Mesenchymal stem cell (in vitro differentiated cells and primary cell): ENCODE measurements around the gene LAMTOR5.
A peak's percentile ranks its signal among the peaks of the same experiment; 100 is the strongest.
"Not testable (repeated sequence)": the region's sequence is repeated elsewhere in the genome, so short reads cannot be mapped to it uniquely, and the experiment has no call there.

Experiments used
- DNase-seq: peaks from one replicate; pipeline ENCODE4 v3.0.0-alpha.2; 2013
- H2AFZ ChIP-seq: one replicate; pipeline ENCODE4 v1.6.1; 2013; ENCODE audit warnings: low read depth, mild to moderate bottlenecking, control low read depth, inconsistent platforms, low read length, moderate library complexity
- H2AK5ac ChIP-seq: 2 replicates; pipeline ENCODE4 v1.6.1; 2013; ENCODE audit warnings: low read length, moderate library complexity, mild to moderate bottlenecking, inconsistent platforms; ENCODE audit not compliant: severe bottlenecking
- H2BK120ac ChIP-seq: one replicate; pipeline ENCODE4 v1.6.1; 2013; ENCODE audit warnings: low read depth, mild to moderate bottlenecking, inconsistent platforms, low read length, moderate library complexity
- H2BK12ac ChIP-seq, 2 experiments: one replicate each; pipeline ENCODE4 v1.6.1; 2013; ENCODE audit warnings: inconsistent platforms in 2 of 2, low read length in 2 of 2, mild to moderate bottlenecking in 2 of 2, moderate library complexity in 2 of 2, control low read depth in 1 of 2
- H2BK15ac ChIP-seq: one replicate; pipeline ENCODE4 v1.6.1; 2013; ENCODE audit warnings: mild to moderate bottlenecking, low read depth, inconsistent platforms; ENCODE audit not compliant: poor library complexity, severe bottlenecking
- H2BK5ac ChIP-seq: 2 replicates; pipeline ENCODE4 v1.6.1; 2013; ENCODE audit warnings: low read depth, mild to moderate bottlenecking, low read length, control low read depth, inconsistent platforms; ENCODE audit not compliant: poor library complexity, severe bottlenecking
- H3K14ac ChIP-seq, 2 experiments: one replicate each; pipeline ENCODE4 v1.6.1; 2013; ENCODE audit warnings: inconsistent platforms in 2 of 2, low read length in 2 of 2, control low read depth in 1 of 2, mild to moderate bottlenecking in 1 of 2, moderate library complexity in 1 of 2
- H3K18ac ChIP-seq, 2 experiments: one replicate each; pipeline ENCODE4 v1.6.1; 2013; ENCODE audit warnings: inconsistent platforms in 2 of 2, low read length in 2 of 2, control low read depth in 1 of 2, low read depth in 1 of 2, mild to moderate bottlenecking in 1 of 2
- H3K23ac ChIP-seq, 2 experiments: one replicate each; pipeline ENCODE4 v1.6.1; 2013; ENCODE audit warnings: inconsistent platforms in 2 of 2, low read length in 2 of 2, mild to moderate bottlenecking in 2 of 2, moderate library complexity in 2 of 2, control low read depth in 1 of 2
- H3K27ac ChIP-seq: 2 replicates; pipeline ENCODE4 v1.5.1; 2013; ENCODE audit warnings: mild to moderate bottlenecking, moderate library complexity, low read length, control low read depth, inconsistent platforms; ENCODE audit not compliant: poor library complexity, severe bottlenecking
- H3K27me3 ChIP-seq, 2 experiments: 2 replicates each; pipeline versions ENCODE4 v1.6.1 to v1.7.0; 2013; ENCODE audit warnings: low read length in 2 of 2, mild to moderate bottlenecking in 2 of 2, moderate library complexity in 2 of 2, control low read depth in 1 of 2, inconsistent platforms in 1 of 2; ENCODE audit not compliant: control insufficient read depth in 1 of 2, insufficient read depth in 1 of 2
- H3K36me3 ChIP-seq, 2 experiments: 2 replicates each; pipeline versions ENCODE4 v1.6.1 to v1.7.0; 2013; ENCODE audit warnings: low read length in 2 of 2, control low read depth in 1 of 2, inconsistent platforms in 1 of 2, low read depth in 1 of 2, mild to moderate bottlenecking in 1 of 2; ENCODE audit not compliant: insufficient read depth in 2 of 2, control insufficient read depth in 1 of 2
- H3K4ac ChIP-seq, 2 experiments: one replicate each; pipeline ENCODE4 v1.6.1; 2013; ENCODE audit warnings: inconsistent platforms in 2 of 2, low read length in 2 of 2, mild to moderate bottlenecking in 2 of 2, moderate library complexity in 2 of 2, control low read depth in 1 of 2, low read depth in 1 of 2
- H3K4me1 ChIP-seq: 2 replicates; pipeline ENCODE4 v1.6.1; 2013; ENCODE audit warnings: low read depth, low read length, control low read depth; ENCODE audit not compliant: control insufficient read depth, insufficient read depth
- H3K4me2 ChIP-seq: 2 replicates; pipeline ENCODE4 v1.6.1; 2013; ENCODE audit warnings: low read length, mild to moderate bottlenecking, inconsistent platforms; ENCODE audit not compliant: poor library complexity, severe bottlenecking
- H3K4me3 ChIP-seq, 2 experiments: 2 replicates each; pipeline versions ENCODE4 v1.5.1 to v1.7.0; 2013; ENCODE audit warnings: low read length in 2 of 2, mild to moderate bottlenecking in 2 of 2, control low read depth in 1 of 2, low read depth in 1 of 2; ENCODE audit not compliant: insufficient read depth in 1 of 2
- H3K79me1 ChIP-seq: replicated peaks from 2 replicates; pipeline ENCODE4 v1.6.1; 2013; ENCODE audit warnings: mild to moderate bottlenecking, control low read depth, low read length, inconsistent platforms; ENCODE audit not compliant: poor library complexity, severe bottlenecking
- H3K9ac ChIP-seq: 2 replicates; pipeline ENCODE4 v1.7.0; 2013; ENCODE audit warnings: mild to moderate bottlenecking, low read length, moderate library complexity
- H3K9me3 ChIP-seq: 2 replicates; pipeline ENCODE4 v1.7.0; 2013; ENCODE audit warnings: mild to moderate bottlenecking, low read length; ENCODE audit not compliant: control insufficient read depth
- H4K8ac ChIP-seq: one replicate; pipeline ENCODE4 v1.6.1; 2013; ENCODE audit warnings: inconsistent platforms, mild to moderate bottlenecking, low read length, moderate library complexity
- H4K91ac ChIP-seq: one replicate; pipeline ENCODE4 v1.6.1; 2013; ENCODE audit warnings: mild to moderate bottlenecking, low read length, inconsistent platforms
- WGBS: methylation state at CpG from one replicate; pipeline ENCODE4 v1.1.7; 2013; ENCODE audit warnings: mixed read lengths; 5-methylcytosine and 5-hydroxymethylcytosine counted together

Gene LAMTOR5

DNA sequence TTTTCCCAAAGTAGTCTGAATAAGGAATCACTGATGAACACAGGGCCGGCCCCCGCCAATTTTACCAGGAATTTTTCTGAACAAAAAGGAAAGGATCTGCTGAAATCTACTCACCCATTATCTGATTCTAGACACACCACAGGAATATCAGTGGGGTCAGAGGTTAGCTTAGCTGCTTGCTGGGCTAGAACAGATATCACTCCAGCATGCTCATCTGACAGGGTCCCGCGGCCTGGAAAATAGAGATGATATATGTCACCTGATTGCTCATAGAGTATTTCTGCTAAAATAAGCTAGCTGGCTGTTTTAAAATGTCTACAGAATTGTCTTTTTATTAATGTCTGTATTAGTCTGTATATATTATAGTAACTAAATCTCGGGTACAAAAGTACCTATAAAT lies 3.7 kb downstream of the LAMTOR5 start:
- Histone ChIP-seq H3K27me3 (no peaks in the 10 kb centered on the region), H2BK120ac (no peak overlapping the region), H2AK5ac (no peak overlapping the region), H3K27ac (no peak overlapping the region), H3K4ac (no peak overlapping the region), H3K9ac (no peak overlapping the region), H3K14ac (no peak overlapping the region), H4K91ac (no peak overlapping the region), H3K36me3 (peaks cover 17 to 62% of the 10 kb centered on the region in 2 experiments), H3K4me3 (no peak overlapping the region), H3K79me1 (peaks cover 6% of the 10 kb centered on the region), H3K4me1 (no peaks in the 10 kb centered on the region), H4K8ac (no peak overlapping the region), H2AFZ (no peak overlapping the region), H2BK15ac (no peak overlapping the region), H3K23ac (no peak overlapping the region), H3K18ac (no peak overlapping the region), H3K4me2 (no peak overlapping the region), H3K9me3 (no peaks in the 10 kb centered on the region), H2BK12ac (no peak overlapping the region), H2BK5ac (no peak overlapping the region)
- no peak for DNase-seq
- WGBS: 97% methylated on average over 4 of the region's 5 CpGs

DNA sequence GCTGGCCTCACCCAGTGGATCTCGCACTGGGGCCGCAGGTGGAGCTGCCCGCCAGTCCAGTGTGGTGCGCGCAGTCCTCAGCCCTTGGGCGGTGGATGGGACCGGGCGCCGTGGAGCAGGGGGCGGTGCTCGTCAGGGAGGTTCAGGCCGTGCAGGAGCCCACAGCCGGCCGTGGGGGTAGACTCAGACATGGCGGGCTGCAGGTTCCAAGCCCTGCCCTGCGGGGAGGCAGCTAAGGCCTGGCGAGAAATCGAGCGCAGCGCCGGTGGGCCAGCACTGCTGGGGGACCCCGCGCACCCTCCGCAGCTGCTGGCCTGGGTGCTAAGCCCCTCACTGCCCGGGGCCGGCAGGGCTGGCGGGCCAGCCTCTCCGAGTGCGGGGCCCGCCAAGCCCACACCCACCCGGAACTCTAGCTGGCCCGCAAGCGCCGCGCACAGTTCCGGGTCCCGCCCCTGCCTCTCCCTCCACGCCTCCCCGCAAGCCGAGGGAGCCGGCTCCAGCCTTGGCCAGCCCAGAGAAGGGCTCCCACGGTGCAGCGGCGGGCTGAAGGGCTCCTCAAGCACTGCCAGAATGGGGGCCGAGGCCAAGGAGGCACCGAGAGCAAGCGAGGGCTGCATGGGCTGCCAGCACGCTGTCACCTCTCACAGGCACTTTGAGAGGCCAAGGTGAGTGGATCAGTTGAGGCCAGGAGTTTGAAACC lies 11.1 kb downstream of the LAMTOR5 start:
- H3K27ac ChIP-seq, H2AFZ ChIP-seq, DNase-seq, H3K9me3 ChIP-seq, H3K9ac ChIP-seq, H3K18ac ChIP-seq, H3K79me1 ChIP-seq, H3K4me1 ChIP-seq, H4K91ac ChIP-seq, H3K4me3 ChIP-seq, H3K27me3 ChIP-seq, H3K4me2 ChIP-seq, H2BK120ac ChIP-seq, H3K23ac ChIP-seq, H2BK12ac ChIP-seq, H2AK5ac ChIP-seq, H3K14ac ChIP-seq, H2BK5ac ChIP-seq, H2BK15ac ChIP-seq, H3K4ac ChIP-seq, H4K8ac ChIP-seq: not testable (repeated sequence)
- 96% methylated on average over 41 of the region's 48 CpGs for WGBS
- peaks cover 19 to 39% of the 10 kb centered on the region in 2 experiments for H3K36me3 ChIP-seq

DNA sequence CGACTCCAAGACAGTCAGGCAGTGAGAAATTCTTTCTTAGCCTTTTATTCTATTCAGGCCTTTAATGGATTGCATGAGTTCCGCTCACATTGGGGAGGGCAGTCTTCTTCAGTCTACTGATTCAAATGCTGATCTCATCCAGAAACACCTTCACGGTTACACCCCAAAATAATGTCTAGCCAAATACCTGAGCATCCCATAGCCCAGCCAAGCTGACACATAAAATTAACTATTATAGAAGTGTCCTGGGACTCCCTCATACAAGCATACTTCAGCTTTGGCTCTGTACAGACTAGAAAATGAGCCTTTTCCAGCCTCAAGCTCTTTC lies 13.0 kb downstream of the LAMTOR5 start:
- Histone ChIP-seq H2AFZ (no peak overlapping the region), H3K4me1 (peaks cover 6% of the 10 kb centered on the region), H3K27me3 (no peaks in the 10 kb centered on the region), H3K18ac (peak overlapping the region in 1 of 2 experiments; percentile 6), H4K91ac (no peak overlapping the region), H3K36me3 (peaks cover 13 to 22% of the 10 kb centered on the region in 2 experiments), H3K79me1 (no peaks in the 10 kb centered on the region), H4K8ac (no peak overlapping the region), H3K4ac (no peak overlapping the region), H2BK15ac (no peak overlapping the region), H2BK5ac (no peak overlapping the region), H3K4me3 (no peak overlapping the region), H3K14ac (no peak overlapping the region), H3K27ac (peak overlapping the region; percentile 92), H3K9me3 (no peaks in the 10 kb centered on the region), H2BK120ac (no peak overlapping the region), H3K23ac (no peak overlapping the region), H3K9ac (no peak overlapping the region), H2AK5ac (peak overlapping the region; percentile 9), H3K4me2 (no peak overlapping the region), H2BK12ac (no peak overlapping the region)
- 96% methylated on average over 3 of the region's 3 CpGs for WGBS
- no peak for DNase-seq

DNA sequence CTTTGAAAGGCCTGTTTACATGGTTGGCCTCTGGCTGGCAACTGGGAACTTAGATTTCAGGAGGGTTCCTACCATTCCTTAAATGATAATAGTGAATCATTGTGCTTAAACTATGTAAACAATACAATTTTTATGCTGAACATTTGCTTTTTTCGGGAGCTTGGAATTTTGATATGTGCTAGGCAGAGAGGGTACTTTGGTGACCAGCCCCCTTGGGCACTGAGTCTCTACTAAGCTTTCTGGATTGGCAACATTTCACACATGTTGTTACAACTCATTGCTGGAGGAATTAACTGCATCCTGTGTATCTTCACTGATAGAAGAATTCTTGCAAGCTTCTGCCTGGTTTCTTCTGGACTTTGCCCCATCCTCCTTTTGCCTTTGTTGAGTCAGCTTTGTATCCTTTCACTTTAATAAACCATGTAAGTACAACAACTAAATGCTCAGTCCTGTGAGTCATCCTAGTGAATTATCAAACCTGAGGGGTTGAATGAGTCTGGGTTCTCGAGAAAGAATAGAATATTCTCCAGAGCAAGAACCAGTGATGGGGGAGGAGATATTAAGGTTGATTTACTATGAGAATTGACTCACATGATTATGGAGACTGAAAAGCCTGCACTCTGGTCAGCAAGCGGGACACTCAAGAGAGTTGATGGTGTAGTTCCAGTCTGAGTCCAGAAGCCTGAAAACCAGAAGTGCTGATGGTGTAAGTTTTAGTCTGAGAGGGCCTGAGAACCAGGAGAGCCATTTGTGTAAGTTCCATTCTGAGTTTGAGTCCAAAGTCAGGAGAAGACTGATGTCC lies 13.6 kb downstream of the LAMTOR5 start:
- Histone ChIP-seq H2BK12ac (no peak overlapping the region), H4K8ac (no peak overlapping the region), H3K27ac (peak overlapping the region; percentile 95), H3K18ac (peak overlapping the region; percentile 6 to 19), H2AK5ac (no peak overlapping the region), H3K9me3 (no peaks in the 10 kb centered on the region), H3K14ac (no peak overlapping the region), H4K91ac (no peak overlapping the region), H3K23ac (no peak overlapping the region), H3K4me3 (no peak overlapping the region), H3K9ac (peak overlapping the region; percentile 10), H3K4me1 (peaks cover 6% of the 10 kb centered on the region), H3K4me2 (peak overlapping the region; percentile 59), H2BK5ac (no peak overlapping the region), H2BK15ac (no peak overlapping the region), H2AFZ (no peak overlapping the region), H3K79me1 (no peaks in the 10 kb centered on the region), H3K36me3 (peaks cover 13 to 18% of the 10 kb centered on the region in 2 experiments), H3K27me3 (no peaks in the 10 kb centered on the region), H2BK120ac (no peak overlapping the region), H3K4ac (peak overlapping the region in 1 of 2 experiments; percentile 24)
- DNase-seq: peak; percentile 91
- WGBS: 23% methylated on average over 2 of the region's 3 CpGs
